Naive thymus-derived CD4-positive, alpha-beta T cell (primary cell): ENCODE data around the gene PRKCB. TPM values are rescaled to one million over a fixed set of nuclear protein-coding genes. Genes with fewer than 3 reads are reported as not detected.

Experiments
- ATAC-seq: fragments of 150-1000 bp; cut with Tn5 transposase; 2 replicates; pipeline ENCODE4 v1.10.0; 2021; ENCODE audit warnings: mild to moderate bottlenecking, moderate library complexity
- CTCF ChIA-PET: fragments of 350-600 bp; sonication (Branson Sonifier 250); formaldehyde crosslinking; loops from one replicate; lab custom pipeline; 2021; ENCODE audit warnings: antibody characterized with exemption; lab: Charles Lee
- POLR2A ChIA-PET: fragments of 350-600 bp; sonication (Branson Sonifier 250); formaldehyde crosslinking; loops from one replicate; lab custom pipeline; 2021; ENCODE audit warnings: antibody characterized with exemption, inconsistent platforms; lab: Charles Lee
- DNase-seq, 9 donors: peaks; one replicate each; pipeline versions ENCODE4 v3.0.0 to v3.0.0-alpha.2; 2020 to 2022; ENCODE audit warnings: mixed read lengths in 1 of 9
- H3K27ac ChIP-seq: one replicate; pipeline ENCODE4 v1.7.0; 2013; ENCODE audit warnings: mild to moderate bottlenecking, low read depth, low read length, moderate library complexity
- H3K27me3 ChIP-seq, 2 donors: one replicate each; pipeline ENCODE4 v1.7.0; 2013; ENCODE audit warnings: low read length in 2 of 2, mild to moderate bottlenecking in 2 of 2, moderate library complexity in 2 of 2; ENCODE audit not compliant: control insufficient read depth in 2 of 2, insufficient read depth in 2 of 2
- H3K36me3 ChIP-seq, 3 experiments: 1 replicate in 2 of 3; 2 replicates in 1 of 3; pipeline ENCODE4 v1.7.0; 2013; ENCODE audit warnings: low read length in 3 of 3, mild to moderate bottlenecking in 3 of 3, moderate library complexity in 1 of 3; ENCODE audit not compliant: insufficient read depth in 3 of 3, control insufficient read depth in 2 of 3
- H3K4me1 ChIP-seq, 2 donors: one replicate each; pipeline ENCODE4 v1.7.0; 2013; ENCODE audit warnings: low read length in 2 of 2, mild to moderate bottlenecking in 2 of 2, moderate library complexity in 1 of 2; ENCODE audit not compliant: control insufficient read depth in 2 of 2, insufficient read depth in 2 of 2
- H3K4me3 ChIP-seq: 2 replicates; pipeline ENCODE4 v1.7.0; 2013; ENCODE audit warnings: mild to moderate bottlenecking, low read length
- H3K9me3 ChIP-seq, 3 experiments: 1 replicate in 2 of 3; 2 replicates in 1 of 3; pipeline ENCODE4 v1.7.0; 2013; ENCODE audit warnings: low read length in 3 of 3; ENCODE audit not compliant: control insufficient read depth in 2 of 3
- H3K27ac Mint-ChIP-seq, 9 donors: one replicate each; pipeline ENCODE4 v1.8.0; 2020 to 2022; ENCODE audit warnings: mixed read lengths in 9 of 9, mild to moderate bottlenecking in 8 of 9, moderate library complexity in 5 of 9, inconsistent platforms in 2 of 9
- H3K27me3 Mint-ChIP-seq, 5 donors: one replicate each; pipeline ENCODE4 v1.8.0; 2021 to 2022; ENCODE audit warnings: mixed read lengths in 5 of 5, mild to moderate bottlenecking in 1 of 5
- H3K36me3 Mint-ChIP-seq, 5 donors: one replicate each; pipeline ENCODE4 v1.8.0; 2020 to 2022; ENCODE audit warnings: mixed read lengths in 5 of 5, mild to moderate bottlenecking in 3 of 5, inconsistent platforms in 1 of 5
- H3K4me1 Mint-ChIP-seq, 7 donors: one replicate each; pipeline ENCODE4 v1.8.0; 2020 to 2022; ENCODE audit warnings: mixed read lengths in 7 of 7, mild to moderate bottlenecking in 3 of 7, inconsistent platforms in 1 of 7
- H3K4me3 Mint-ChIP-seq, 10 donors: one replicate each; pipeline ENCODE4 v1.8.0; 2020 to 2022; ENCODE audit warnings: mild to moderate bottlenecking in 10 of 10, mixed read lengths in 10 of 10, moderate library complexity in 6 of 10, inconsistent platforms in 2 of 10
- H3K9me3 Mint-ChIP-seq, 11 donors: one replicate each; pipeline ENCODE4 v1.8.0; 2020 to 2022; ENCODE audit warnings: mixed read lengths in 11 of 11, mild to moderate bottlenecking in 4 of 11, inconsistent platforms in 1 of 11, moderate library complexity in 1 of 11
- intact Hi-C, 2 donors: fragments of 100-400 bp; cut with micrococcal nuclease; formaldehyde crosslinking; loops; one replicate each; pipeline ENCODE4 v1.15.1; 2023
- polyA plus RNA-seq, 2 donors: library from polyadenylated mRNA; unstranded; fragments of 300-500 nt; fragmentation: Illumina TruSeq; gene quantifications; one replicate each; pipeline ENCODE4 v1.2.3, GENCODE V29; 2021
- total RNA-seq, 6 experiments: library from RNA in 5 of 6; stranded (reverse) in 5 of 6; gene quantifications; 1 replicate in 5 of 6; 2 replicates in 1 of 6; pipeline ENCODE4 v1.2.3 and lab custom pipeline; 2021 to 2026

PRKCB gene
- total RNA-seq (100 to 1,000 TPM in 1 of 5 experiments, 10 to 100 TPM in 4; 72.5 to 180 (median 73.1) TPM), polyA plus RNA-seq (10 to 100 TPM; 32.4 to 56.2 TPM), total RNA-seq (lab: John Stamatoyannopoulos, UW) (125 reads per million, percentile 88 among the genes with 10 or more reads in this experiment)

GRCh38 chr16:23835390-23836077, at the start of gene PRKCB:
Gene PRKCB (plus strand): TSS chr16:23835983.
- ATAC-seq, result peak; percentile 97
- CTCF ChIA-PET, result interaction anchor here (0.7 to 3.4 kb wide), 4 partner anchors 25 to 175 kb away, joined by 3 to 18 read pairs (median 4); no protein-coding TSS in a partner anchor
- peak within 1 kb of the TSS; percentile 69 to 95 (median 85) for H3K27ac Mint-ChIP-seq
- peak within 1 kb of the TSS; percentile 65 for H3K27ac ChIP-seq
- H3K36me3 ChIP-seq, result no peaks in the 10 kb centered on the region
- peaks cover 25 to 35% of the 10 kb centered on the region in 2 donors for H3K4me1 ChIP-seq
- H3K27me3 Mint-ChIP-seq, result peaks cover 0 to 3% (median 0%) of the 10 kb centered on the region in 5 donors
- no peaks in the 10 kb centered on the region for H3K9me3 ChIP-seq
- peaks cover 52 to 65% (median 60%) of the 10 kb centered on the region in 7 donors for H3K4me1 Mint-ChIP-seq
- intact Hi-C loops, result loop anchor here (1.0 to 5.0 kb wide), 11 partner anchors 8 to 704 kb away; partner anchors contain the start of gene RBBP6 (in 1 of the 2)
- peak within 1 kb of the TSS; percentile 65 for H3K4me3 ChIP-seq
- DNase-seq, result peak; percentile 83 to 98 (median 90)
- POLR2A ChIA-PET, result interaction anchor here (0.6 to 1.0 kb wide), 4 partner anchors 9 to 112 kb away, joined by 3 to 4 read pairs (median 4); no protein-coding TSS in a partner anchor
- H3K36me3 Mint-ChIP-seq, result peaks cover 4 to 23% (median 6%) of the 10 kb centered on the region in 5 donors
- H3K9me3 Mint-ChIP-seq, result peaks cover 0 to 8% (median 4%) of the 10 kb centered on the region in 11 donors
- H3K27me3 ChIP-seq, result no peaks in the 10 kb centered on the region
- peak within 1 kb of the TSS; percentile 88 to 100 (median 98) for H3K4me3 Mint-ChIP-seq

GRCh38 chr16:23786964-23787561, 48.7 kb upstream of the PRKCB start:
- Histone ChIP-seq H3K4me3 (no peak overlapping the region), H3K27ac (no peak overlapping the region), H3K9me3 (no peaks in the 10 kb centered on the region), H3K4me1 (no peaks in the 10 kb centered on the region), H3K27me3 (no peaks in the 10 kb centered on the region), H3K36me3 (no peaks in the 10 kb centered on the region)
- Mint-ChIP-seq H3K36me3 (no peaks in the 10 kb centered on the region), H3K27me3 (peaks cover 8 to 22% (median 14%) of the 10 kb centered on the region in 5 donors), H3K4me1 (peaks cover 0 to 2% (median 0%) of the 10 kb centered on the region in 7 donors), H3K27ac (no peak overlapping the region), H3K9me3 (no peaks in the 10 kb centered on the region), H3K4me3 (no peak overlapping the region)
- ATAC-seq (no peak), DNase-seq (no peak)
- ChIA-PET POLR2A (no interaction called here), CTCF (interaction anchor here (1.1 kb wide), 1 partner anchor 14 kb away, joined by 3 read pairs; no protein-coding TSS in a partner anchor)
- intact Hi-C loops, result no loop called here

GRCh38 chr16:23788685-23789084, 47.1 kb upstream of the PRKCB start:
- DNase-seq (no peak), ATAC-seq (peak; percentile 45)
- no peak overlapping the region for H3K4me3 ChIP-seq
- CTCF ChIA-PET, result no interaction called here
- H3K9me3 ChIP-seq, result no peaks in the 10 kb centered on the region
- H3K27ac ChIP-seq, result no peak overlapping the region
- H3K4me1 ChIP-seq, result no peaks in the 10 kb centered on the region
- intact Hi-C loops, result no loop called here
- no peak overlapping the region for H3K27ac Mint-ChIP-seq
- peaks cover 0 to 2% (median 0%) of the 10 kb centered on the region in 7 donors for H3K4me1 Mint-ChIP-seq
- no peak overlapping the region for H3K4me3 Mint-ChIP-seq
- H3K27me3 Mint-ChIP-seq, result peaks cover 4 to 12% (median 6%) of the 10 kb centered on the region in 5 donors
- H3K27me3 ChIP-seq, result no peaks in the 10 kb centered on the region
- POLR2A ChIA-PET, result no interaction called here
- H3K9me3 Mint-ChIP-seq, result no peaks in the 10 kb centered on the region
- no peaks in the 10 kb centered on the region for H3K36me3 ChIP-seq
- H3K36me3 Mint-ChIP-seq, result no peaks in the 10 kb centered on the region

- no peak overlapping the region for H3K27ac ChIP-seq
- H3K4me3 ChIP-seq, result no peak overlapping the region
- peaks cover 0 to 6% (median 0%) of the 10 kb centered on the region in 5 donors for H3K27me3 Mint-ChIP-seq
- no peaks in the 10 kb centered on the region for H3K4me1 ChIP-seq
- ChIA-PET CTCF (no interaction called here), POLR2A (no interaction called here)
- intact Hi-C loops, result no loop called here
- H3K4me1 Mint-ChIP-seq, result no peaks in the 10 kb centered on the region
- ATAC-seq (no peak), DNase-seq (no peak)
- no peak overlapping the region for H3K27ac Mint-ChIP-seq
- no peaks in the 10 kb centered on the region for H3K9me3 Mint-ChIP-seq
- no peaks in the 10 kb centered on the region for H3K9me3 ChIP-seq
- no peaks in the 10 kb centered on the region for H3K36me3 ChIP-seq
- H3K36me3 Mint-ChIP-seq, result no peaks in the 10 kb centered on the region
- H3K27me3 ChIP-seq, result no peaks in the 10 kb centered on the region
- H3K4me3 Mint-ChIP-seq, result no peak overlapping the region
These were observed 40.4 kb upstream of the PRKCB start for GRCh38 chr16:23795378-23795777.

- Histone ChIP-seq H3K4me1 (no peaks in the 10 kb centered on the region), H3K27ac (no peak overlapping the region), H3K4me3 (no peak overlapping the region), H3K9me3 (no peaks in the 10 kb centered on the region), H3K36me3 (peaks cover 0 to 3% (median 0%) of the 10 kb centered on the region in 3 experiments), H3K27me3 (no peaks in the 10 kb centered on the region)
- intact Hi-C loops, result no loop called here
- no peak overlapping the region for H3K4me3 Mint-ChIP-seq
- peaks cover 0 to 5% (median 0%) of the 10 kb centered on the region in 7 donors for H3K4me1 Mint-ChIP-seq
- DNase-seq (no peak), ATAC-seq (no peak)
- POLR2A ChIA-PET, result no interaction called here
- no peaks in the 10 kb centered on the region for H3K9me3 Mint-ChIP-seq
- H3K27me3 Mint-ChIP-seq, result peaks cover 0 to 8% (median 0%) of the 10 kb centered on the region in 5 donors
- H3K36me3 Mint-ChIP-seq, result no peaks in the 10 kb centered on the region
- CTCF ChIA-PET, result interaction anchor here (0.6 to 11.8 kb wide), 5 partner anchors 54 to 707 kb away, joined by 3 to 138 read pairs (median 4); no protein-coding TSS in a partner anchor
- peak overlapping the region in 1 of 9 donors; percentile 7 for H3K27ac Mint-ChIP-seq
These were observed 38.8 kb upstream of the PRKCB start for GRCh38 chr16:23796941-23797340.

- no peak overlapping the region for H3K27ac ChIP-seq
- Mint-ChIP-seq H3K36me3 (no peaks in the 10 kb centered on the region), H3K27me3 (peaks cover 0 to 11% (median 0%) of the 10 kb centered on the region in 5 donors), H3K27ac (no peak overlapping the region), H3K4me3 (no peak overlapping the region), H3K4me1 (peaks cover 6 to 13% (median 10%) of the 10 kb centered on the region in 7 donors), H3K9me3 (no peaks in the 10 kb centered on the region)
- H3K4me1 ChIP-seq, result peaks cover 0 to 7% of the 10 kb centered on the region in 2 donors
- no peaks in the 10 kb centered on the region for H3K27me3 ChIP-seq
- H3K4me3 ChIP-seq, result no peak overlapping the region
- intact Hi-C loops, result loop anchor here (1.0 to 5.0 kb wide), 3 partner anchors 235 to 703 kb away; no protein-coding TSS in a partner anchor
- H3K36me3 ChIP-seq, result peaks cover 0 to 3% (median 0%) of the 10 kb centered on the region in 3 experiments
- POLR2A ChIA-PET, result interaction anchor here (0.6 kb wide), 1 partner anchor 208 kb away, joined by 3 read pairs; no protein-coding TSS in a partner anchor
- peak; percentile 48 to 79 (median 64) for DNase-seq
- peak; percentile 80 for ATAC-seq
- CTCF ChIA-PET, result interaction anchor here (0.6 to 11.8 kb wide), 16 partner anchors 14 to 585 kb away, joined by 3 to 180 read pairs (median 3); partner anchors contain the start of gene PRKCB
- H3K9me3 ChIP-seq, result no peaks in the 10 kb centered on the region
These were observed 34.4 kb upstream of the PRKCB start for GRCh38 chr16:23801378-23801777.
